ENCODE measurements around the gene GNS. TPM values are rescaled to one million over a fixed set of nuclear protein-coding genes. Genes with fewer than 3 reads are reported as not detected.

GNS gene
- total RNA-seq, 6 experiments from 2014 or later: 41.0 to 87.5 (median 63.7) TPM

GRCh38 chr12:64673490-64674169, 85.6 kb downstream of the GNS start:
- intact Hi-C loops (cut with DNase I): no loop called here
- DNase-seq: no peak
- WGBS (ENCODE audit: insufficient coverage, low coverage, low lambda C conversion rate, missing lambda C conversion rate): 67% methylated on average over 8 of the region's 9 CpGs

GRCh38 chr12:64672925-64673409, 86.2 kb downstream of the GNS start:
- intact Hi-C loops (cut with DNase I): no loop called here
- Histone ChIP-seq H3K36me3 (no peaks in the 10 kb centered on the region), H3K27ac (no peak overlapping the region), H3K9me3 (no peaks in the 10 kb centered on the region), H3K27me3 (no peaks in the 10 kb centered on the region), H3K4me3 (no peak overlapping the region), H3K4me1 (peaks cover 0 to 21% (median 5%) of the 10 kb centered on the region in 4 donors)
- peak in 2 of 3 donors; percentile 60 to 68 for DNase-seq
- WGBS (ENCODE audit: insufficient coverage, low coverage, low lambda C conversion rate, missing lambda C conversion rate): 24% methylated on average over 8 of the region's 8 CpGs
- TF ChIP-seq POLR2A (IDR thresholded peaks at IDR 0.05): no peak
- TF ChIP-seq CTCF (IDR thresholded peaks at IDR 0.05): no peak
- ATAC-seq: peak in 2 of 4 donors; percentile 9 to 28

More at GRCh38 chr12:64673490-64674169, 85.6 kb downstream of the GNS start:
- no peak overlapping the region for H3K27ac ChIP-seq
- H3K9me3 ChIP-seq: no peaks in the 10 kb centered on the region
- ATAC-seq: no peak
- H3K4me1 ChIP-seq: peaks cover 0 to 20% (median 5%) of the 10 kb centered on the region in 4 donors
- H3K4me3 ChIP-seq: no peak overlapping the region
- no peaks in the 10 kb centered on the region for H3K36me3 ChIP-seq
- TF ChIP-seq POLR2A (IDR thresholded peaks at IDR 0.05) (no peak), CTCF (IDR thresholded peaks at IDR 0.05) (no peak)
- no peaks in the 10 kb centered on the region for H3K27me3 ChIP-seq

GRCh38 chr12:64671681-64672080, 87.5 kb downstream of the GNS start:
- no peak for TF ChIP-seq CTCF (IDR thresholded peaks at IDR 0.05)
- TF ChIP-seq POLR2A (IDR thresholded peaks at IDR 0.05): no peak
- ATAC-seq: no peak
- Histone ChIP-seq H3K4me3 (no peak overlapping the region), H3K9me3 (no peaks in the 10 kb centered on the region), H3K36me3 (no peaks in the 10 kb centered on the region), H3K4me1 (peaks cover 0 to 29% (median 5%) of the 10 kb centered on the region in 4 donors), H3K27ac (no peak overlapping the region), H3K27me3 (no peaks in the 10 kb centered on the region)
- DNase-seq: no peak
- WGBS (ENCODE audit: insufficient coverage, low coverage, low lambda C conversion rate, missing lambda C conversion rate): 78% methylated on average over 4 of the region's 4 CpGs
- intact Hi-C loops (cut with DNase I): no loop called here

- H3K27ac ChIP-seq: no peak overlapping the region
- H3K36me3 ChIP-seq: no peaks in the 10 kb centered on the region
- WGBS (ENCODE audit: insufficient coverage, low coverage, low lambda C conversion rate, missing lambda C conversion rate): 45% methylated on average over 2 of the region's 8 CpGs
- no peaks in the 10 kb centered on the region for H3K27me3 ChIP-seq
- TF ChIP-seq CTCF (IDR thresholded peaks at IDR 0.05) (no peak), POLR2A (IDR thresholded peaks at IDR 0.05) (no peak)
- no peak for ATAC-seq
- no peak for DNase-seq
- H3K4me3 ChIP-seq: no peak overlapping the region
- H3K9me3 ChIP-seq: no peaks in the 10 kb centered on the region
- intact Hi-C loops (cut with DNase I): no loop called here
- H3K4me1 ChIP-seq: peaks cover 0 to 35% (median 5%) of the 10 kb centered on the region in 4 donors
Measured at GRCh38 chr12:64670919-64671639, 88.1 kb downstream of the GNS start.

Data from right lobe of liver (tissue), 6 donors.